GM19025 (cell line): Measurements from ENCODE around the gene SLAMF7.
A peak's percentile ranks its signal among the peaks of the same experiment; 100 is the strongest.

ENCODE experiments used
- ATAC-seq: cut with Tn5 transposase; IDR thresholded peaks from one replicate; pipeline ENCODE4 v1.9.1; 2021; ENCODE audit warnings: mild to moderate bottlenecking, low read depth, moderate library complexity; ENCODE audit not compliant: unreplicated experiment

SLAMF7 gene

GRCh38 chr1:160744852-160745520 lies 5.9 kb downstream of the SLAMF7 start:
- ATAC-seq: no peak

- ATAC-seq: no peak
Measured at GRCh38 chr1:160745551-160745950, 6.5 kb downstream of the SLAMF7 start.

GRCh38 chr1:160746836-160747500 lies 7.9 kb downstream of the SLAMF7 start:
- ATAC-seq: no peak

GRCh38 chr1:160747717-160748116 lies 8.7 kb downstream of the SLAMF7 start:
- no peak for ATAC-seq

- no peak for ATAC-seq
Measured at GRCh38 chr1:160748181-160748877, 9.3 kb downstream of the SLAMF7 start.

- no peak for ATAC-seq
Measured at GRCh38 chr1:160748878-160749269, 9.8 kb downstream of the SLAMF7 start.

GRCh38 chr1:160750608-160751007 lies 11.6 kb downstream of the SLAMF7 start:
- ATAC-seq: no peak

- no peak for ATAC-seq
Measured at GRCh38 chr1:160752406-160752805, 13.4 kb downstream of the SLAMF7 start.

- ATAC-seq: no peak
Measured at GRCh38 chr1:160752924-160753323, 13.9 kb downstream of the SLAMF7 start.

- ATAC-seq: no peak
Measured at GRCh38 chr1:160753594-160753993, 14.5 kb downstream of the SLAMF7 start.

GRCh38 chr1:160755461-160755860 lies 16.4 kb downstream of the SLAMF7 start:
- ATAC-seq: no peak

GRCh38 chr1:160755911-160756848 lies 17.1 kb downstream of the SLAMF7 start:
- ATAC-seq: peak; percentile 63

GRCh38 chr1:160756849-160757201 lies 17.8 kb downstream of the SLAMF7 start:
- ATAC-seq: peak; percentile 11

GRCh38 chr1:160758521-160758920 lies 19.5 kb downstream of the SLAMF7 start:
- no peak for ATAC-seq

- ATAC-seq: no peak
Measured at GRCh38 chr1:160759740-160760139, 20.7 kb downstream of the SLAMF7 start.

GRCh38 chr1:160761046-160761445 lies 22.0 kb downstream of the SLAMF7 start:
- no peak for ATAC-seq

GRCh38 chr1:160761886-160762285 lies 22.8 kb downstream of the SLAMF7 start:
- ATAC-seq: no peak

GRCh38 chr1:160763993-160764392 lies 24.9 kb downstream of the SLAMF7 start:
- ATAC-seq: no peak

GRCh38 chr1:160767395-160768294 lies 28.6 kb downstream of the SLAMF7 start:
- peak; percentile 32 for ATAC-seq

- ATAC-seq: peak; percentile 65
Measured at GRCh38 chr1:160768295-160768657, 29.2 kb downstream of the SLAMF7 start.
